Astrocyte of the cerebellum (primary cell): Measurements from ENCODE around the gene UBE3C.

Experiments
- DNase-seq: peaks from one replicate; pipeline ENCODE4 v3.0.0-alpha.2; 2011; ENCODE audit warnings: low read depth
- H3K4me3 ChIP-seq: 2 replicates; pipeline ENCODE4 v1.5.1; 2011; ENCODE audit warnings: mild to moderate bottlenecking, low read depth, low read length, moderate library complexity
- CTCF ChIP-seq: IDR thresholded peaks from 2 replicates; pipeline ENCODE4 v1.5.1; 2012; ENCODE audit warnings: low read length, low read depth, moderate library complexity, mild to moderate bottlenecking; ENCODE audit errors: missing control alignments
- in situ Hi-C: cut with HindIII; loops from 2 replicates; pipeline ENCODE4 v1.10.0; 2017; ENCODE audit warnings: low sequenced_read_pairs

UBE3C gene

GRCh38 chr7:157168571-157168970 is 29.8 kb downstream of the UBE3C start:
- no peak for DNase-seq
- no peak overlapping the region for H3K4me3 ChIP-seq
- no peak for TF ChIP-seq CTCF
- in situ Hi-C loops: no loop called here

DNA sequence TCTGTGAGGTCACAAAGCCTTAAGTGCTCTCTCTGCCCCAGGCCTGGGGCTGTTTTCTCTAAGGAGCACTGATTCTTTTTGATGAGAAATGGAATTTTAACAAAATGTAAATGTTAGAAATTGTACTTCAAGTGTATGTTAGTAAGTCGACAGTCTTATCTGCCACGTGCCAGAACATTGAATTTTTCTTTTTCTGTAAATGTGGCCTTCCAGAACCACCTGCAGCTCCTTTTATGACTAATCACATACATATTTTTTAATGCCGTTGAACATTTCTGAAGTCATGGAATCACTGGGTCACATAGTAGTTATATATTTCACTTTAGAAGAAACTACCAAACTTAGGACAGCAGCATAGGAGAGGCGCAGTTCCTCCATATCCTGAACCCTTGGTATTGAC is 38.0 kb downstream of the UBE3C start:
- in situ Hi-C loops: no loop called here
- no peak overlapping the region for H3K4me3 ChIP-seq
- TF ChIP-seq CTCF: no peak
- DNase-seq: no peak

- no peak overlapping the region for H3K4me3 ChIP-seq
- TF ChIP-seq CTCF: no peak
- no peak for DNase-seq
- in situ Hi-C loops: no loop called here
These were observed 38.7 kb downstream of the UBE3C start for GRCh38 chr7:157177333-157177982.

DNA sequence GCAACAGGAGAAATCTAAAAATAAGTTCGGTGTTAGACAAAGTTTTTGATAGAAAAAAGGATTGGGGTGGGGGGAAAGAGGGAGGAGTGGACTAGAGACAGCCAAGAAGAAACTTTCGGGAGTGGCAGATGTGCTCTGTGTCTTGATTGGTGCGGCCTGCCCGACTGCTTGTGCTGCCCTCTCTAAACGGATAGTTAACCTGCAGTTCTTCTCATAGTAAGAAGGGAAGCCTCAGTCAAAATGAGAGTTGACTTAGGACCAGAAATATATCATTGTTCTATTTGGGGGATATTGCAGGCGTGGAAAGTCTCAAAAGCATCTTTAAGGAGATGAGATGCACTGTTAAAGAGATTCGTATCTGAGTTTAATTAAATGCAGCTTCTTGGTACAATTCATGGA is 39.3 kb downstream of the UBE3C start:
- TF ChIP-seq CTCF: no peak
- in situ Hi-C loops: no loop called here
- H3K4me3 ChIP-seq: no peak overlapping the region
- DNase-seq: no peak

GRCh38 chr7:157183832-157184231 is 45.1 kb downstream of the UBE3C start:
- in situ Hi-C loops: no loop called here
- TF ChIP-seq CTCF: no peak
- no peak overlapping the region for H3K4me3 ChIP-seq
- no peak for DNase-seq

DNA sequence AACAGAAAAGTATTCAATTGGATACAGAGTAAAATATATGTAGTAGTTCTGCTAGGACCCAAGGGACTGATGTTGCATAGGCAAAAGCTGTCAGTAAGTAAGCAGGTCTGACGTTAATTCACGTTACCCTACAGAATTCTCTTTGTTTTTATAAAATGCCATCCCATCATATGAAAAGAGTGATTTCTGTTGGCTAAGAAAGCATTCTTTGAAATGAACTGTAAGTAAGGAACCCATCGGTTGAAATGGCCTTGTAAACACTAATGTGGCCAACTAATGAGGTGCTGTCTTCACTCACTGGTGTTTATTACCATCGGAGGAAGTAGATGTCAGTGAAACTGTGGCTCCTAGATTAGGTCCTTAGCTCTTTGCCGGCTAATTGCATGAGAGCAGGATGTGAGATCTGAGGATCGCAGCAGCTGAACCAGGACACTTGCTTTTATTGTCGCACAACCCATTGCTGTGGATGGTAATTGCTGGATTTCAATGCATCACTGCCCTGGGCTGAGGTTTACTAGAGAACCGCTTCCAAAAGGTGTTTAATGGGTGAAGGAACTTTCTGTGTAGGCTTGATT is 49.5 kb downstream of the UBE3C start:
- H3K4me3 ChIP-seq: no peak overlapping the region
- no peak for DNase-seq
- TF ChIP-seq CTCF: no peak
- in situ Hi-C loops: no loop called here
